Fibroblast of peridontal ligament (primary cell): ENCODE data around the gene CEACAM19.

Experiments used
- DNase-seq: peaks from one replicate; pipeline ENCODE4 v3.0.0-alpha.2; 2010; ENCODE audit errors: extremely low read depth

CEACAM19 gene

GRCh38 chr19:44722131-44723121 is 51.1 kb downstream of the CEACAM19 start:
- no peak for DNase-seq

GRCh38 chr19:44723299-44723951 is 52.1 kb downstream of the CEACAM19 start:
- no peak for DNase-seq

- peak; percentile 82 for DNase-seq
Measured at GRCh38 chr19:44723952-44724319, 52.7 kb downstream of the CEACAM19 start.

GRCh38 chr19:44725251-44725650 is 54.0 kb downstream of the CEACAM19 start:
- DNase-seq: no peak

- DNase-seq: no peak
Measured at GRCh38 chr19:44725684-44726083, 54.4 kb downstream of the CEACAM19 start.

GRCh38 chr19:44726465-44726864 is 55.2 kb downstream of the CEACAM19 start:
- DNase-seq: no peak

- no peak for DNase-seq
Measured at GRCh38 chr19:44728178-44728577, 56.9 kb downstream of the CEACAM19 start.

GRCh38 chr19:44729516-44730033 is 58.3 kb downstream of the CEACAM19 start:
- no peak for DNase-seq

GRCh38 chr19:44731081-44731480 is 59.8 kb downstream of the CEACAM19 start:
- no peak for DNase-seq

GRCh38 chr19:44731622-44732021 is 60.3 kb downstream of the CEACAM19 start:
- no peak for DNase-seq

GRCh38 chr19:44732235-44733014 is 61.1 kb downstream of the CEACAM19 start:
- DNase-seq: no peak
